Measurements from ENCODE around the gene RCAN2.
"Not testable (repeated sequence)": the region's sequence is repeated elsewhere in the genome, so short reads cannot be mapped to it uniquely, and the experiment has no call there.

Gene RCAN2

GRCh38 chr6:46400898-46401297 is 90.4 kb downstream of the RCAN2 start:
- TF ChIP-seq, protein P1, sequence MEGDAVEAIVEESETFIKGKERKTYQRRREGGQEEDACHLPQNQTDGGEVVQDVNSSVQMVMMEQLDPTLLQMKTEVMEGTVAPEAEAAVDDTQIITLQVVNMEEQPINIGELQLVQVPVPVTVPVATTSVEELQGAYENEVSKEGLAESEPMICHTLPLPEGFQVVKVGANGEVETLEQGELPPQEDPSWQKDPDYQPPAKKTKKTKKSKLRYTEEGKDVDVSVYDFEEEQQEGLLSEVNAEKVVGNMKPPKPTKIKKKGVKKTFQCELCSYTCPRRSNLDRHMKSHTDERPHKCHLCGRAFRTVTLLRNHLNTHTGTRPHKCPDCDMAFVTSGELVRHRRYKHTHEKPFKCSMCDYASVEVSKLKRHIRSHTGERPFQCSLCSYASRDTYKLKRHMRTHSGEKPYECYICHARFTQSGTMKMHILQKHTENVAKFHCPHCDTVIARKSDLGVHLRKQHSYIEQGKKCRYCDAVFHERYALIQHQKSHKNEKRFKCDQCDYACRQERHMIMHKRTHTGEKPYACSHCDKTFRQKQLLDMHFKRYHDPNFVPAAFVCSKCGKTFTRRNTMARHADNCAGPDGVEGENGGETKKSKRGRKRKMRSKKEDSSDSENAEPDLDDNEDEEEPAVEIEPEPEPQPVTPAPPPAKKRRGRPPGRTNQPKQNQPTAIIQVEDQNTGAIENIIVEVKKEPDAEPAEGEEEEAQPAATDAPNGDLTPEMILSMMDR (conservative IDR thresholded peaks at IDR 0.05; ENCODE audit: low read length): no peak
- DNase-seq (ENCODE audit: low read depth): no peak
- H3K4me3 ChIP-seq (ENCODE audit: low read length): no peak overlapping the region

DNA sequence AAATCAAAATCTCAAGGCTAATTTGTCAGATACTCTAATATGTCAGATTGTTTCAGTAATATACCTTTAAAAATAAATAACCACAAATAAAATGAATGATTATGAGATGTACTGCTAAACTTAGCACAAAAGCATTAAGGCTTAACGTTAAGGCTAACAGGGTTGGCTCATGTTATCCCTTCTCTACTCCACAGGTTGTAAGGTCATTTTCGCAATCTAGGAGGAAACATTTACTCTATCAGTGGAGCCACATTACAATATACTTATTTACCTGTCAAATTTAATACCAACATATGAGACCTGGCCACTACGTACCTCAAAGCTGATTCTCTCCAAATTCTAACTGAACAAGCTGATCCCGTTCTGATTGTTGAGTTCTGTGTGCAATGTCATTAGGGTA is 95.7 kb downstream of the RCAN2 start:
- TF ChIP-seq, protein P1 (conservative IDR thresholded peaks at IDR 0.05; ENCODE audit: low read length): no peak
- DNase-seq (ENCODE audit: low read depth): no peak
- H3K4me3 ChIP-seq (ENCODE audit: low read length): no peak overlapping the region

DNA sequence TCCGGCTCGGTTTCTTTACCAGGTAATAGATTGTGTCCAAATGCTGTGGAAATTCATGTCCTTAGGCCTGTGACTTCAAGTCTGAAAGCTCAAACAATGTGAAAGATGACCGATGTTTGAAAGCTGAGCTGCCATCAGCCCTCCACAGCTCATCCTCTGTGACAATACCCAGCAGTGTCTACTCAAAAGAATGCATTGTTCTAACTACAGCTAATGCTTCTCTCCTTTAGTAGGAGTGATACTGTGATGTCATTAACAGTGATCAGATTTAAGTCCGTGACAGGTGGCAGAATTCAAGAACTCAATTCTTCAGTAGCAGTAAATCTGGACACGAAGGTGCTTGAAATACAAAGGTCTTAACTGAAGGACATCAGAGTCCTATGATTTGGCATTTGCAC is 97.3 kb downstream of the RCAN2 start:
- H3K4me3 ChIP-seq (ENCODE audit: low read length): no peak overlapping the region
- TF ChIP-seq, protein P1 (conservative IDR thresholded peaks at IDR 0.05; ENCODE audit: low read length): no peak
- DNase-seq (ENCODE audit: low read depth): no peak

DNA sequence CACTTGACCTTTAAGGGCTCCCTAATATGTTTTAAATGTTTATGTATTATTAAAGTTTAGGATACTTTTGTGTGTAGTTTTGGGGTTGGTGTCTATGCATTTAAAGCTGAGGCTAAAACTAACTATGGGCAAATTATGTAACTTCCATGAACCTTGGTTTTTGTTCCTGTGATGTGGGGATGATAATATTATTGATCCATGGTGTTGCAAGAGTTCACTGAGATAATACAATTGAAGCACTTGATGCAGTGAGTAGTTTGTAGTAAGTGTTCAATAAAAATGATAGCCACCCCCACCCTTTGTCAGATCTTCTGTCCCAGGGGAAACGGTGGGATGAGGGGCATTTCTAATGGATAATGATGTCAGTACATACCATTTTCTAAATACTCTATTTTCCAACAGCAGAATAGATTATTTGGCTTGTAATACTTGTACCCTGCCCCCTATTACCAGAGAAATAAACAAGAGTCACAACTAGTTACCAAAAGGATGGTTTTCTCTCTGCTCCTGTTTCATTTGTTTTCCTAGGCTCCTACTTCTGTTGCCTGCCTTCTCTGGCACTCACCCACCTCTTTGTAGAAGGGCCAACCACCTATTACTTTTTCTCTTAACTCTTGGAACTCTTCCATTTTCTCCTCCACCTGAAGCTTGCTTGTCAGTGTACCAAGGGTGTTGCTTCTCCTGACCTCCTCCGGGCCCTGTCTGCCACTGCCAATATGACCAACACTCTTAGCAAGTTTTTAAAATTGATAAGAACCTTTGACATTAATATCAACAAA is 97.9 kb downstream of the RCAN2 start:
- TF ChIP-seq, protein P1 (conservative IDR thresholded peaks at IDR 0.05; ENCODE audit: low read length): no peak
- H3K4me3 ChIP-seq (ENCODE audit: low read length): no peak overlapping the region
- no peak for DNase-seq (ENCODE audit: low read depth)

- TF ChIP-seq, protein P1 (conservative IDR thresholded peaks at IDR 0.05; ENCODE audit: low read length): no peak
- no peak for DNase-seq (ENCODE audit: low read depth)
- H3K4me3 ChIP-seq (ENCODE audit: low read length): no peak overlapping the region
Observed at GRCh38 chr6:46392294-46392693, 99.0 kb downstream of the RCAN2 start.

DNA sequence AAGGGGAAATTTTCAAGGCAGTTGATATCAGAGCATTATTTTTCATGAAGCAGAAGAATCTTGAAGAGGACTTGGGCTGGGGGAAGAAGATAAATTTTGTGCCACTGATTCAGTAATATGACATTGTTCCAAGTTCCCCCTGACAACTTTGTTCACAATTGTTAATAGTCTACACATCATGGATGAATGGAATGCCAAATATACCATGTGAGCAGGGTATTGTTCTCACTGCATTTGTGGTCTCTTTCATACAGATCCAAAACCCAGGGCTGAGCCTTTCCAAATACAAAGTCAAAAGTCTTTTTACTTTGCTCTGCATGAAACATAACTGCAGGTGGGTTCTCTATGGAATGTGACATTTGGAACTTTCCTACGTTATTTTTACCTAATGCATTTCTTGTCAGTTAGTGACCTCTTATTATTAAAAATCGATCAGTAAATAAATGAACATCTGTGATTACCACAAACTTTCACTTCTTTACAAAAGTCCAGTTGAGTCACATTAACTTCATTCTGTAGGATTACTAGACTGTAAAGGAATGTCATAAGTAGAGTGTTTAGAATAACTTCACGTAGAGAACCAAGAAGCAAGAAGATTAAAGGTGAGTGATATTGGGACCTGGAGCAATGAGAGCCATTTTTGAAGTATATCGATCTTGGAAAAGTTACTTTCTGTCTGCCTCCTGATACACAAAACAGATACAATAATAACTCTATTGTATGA is 100.9 kb downstream of the RCAN2 start:
- H3K4me3 ChIP-seq (ENCODE audit: low read length): no peak overlapping the region
- DNase-seq (ENCODE audit: low read depth): no peak
- TF ChIP-seq, protein P1 (conservative IDR thresholded peaks at IDR 0.05; ENCODE audit: low read length): no peak

DNA sequence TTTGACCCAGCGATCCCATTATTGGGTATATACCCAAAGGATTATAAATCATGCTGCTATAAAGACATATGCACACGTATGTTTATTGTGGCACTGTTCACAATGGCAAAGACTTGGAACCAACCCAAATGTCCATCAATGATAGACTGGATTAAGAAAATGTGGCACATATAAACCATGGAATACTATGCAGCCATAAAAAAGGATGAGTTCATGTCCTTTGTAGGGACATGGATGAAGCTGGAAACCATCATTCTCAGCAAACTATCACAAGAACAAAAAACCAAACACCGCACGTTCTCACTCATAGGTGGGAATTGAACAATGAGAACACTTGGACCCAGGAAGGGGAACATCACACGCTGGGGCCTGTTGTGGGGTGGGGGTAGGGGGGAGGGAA is 103.5 kb downstream of the RCAN2 start:
- H3K4me3 ChIP-seq (ENCODE audit: low read length); DNase-seq (ENCODE audit: low read depth): not testable (repeated sequence)

Measured in AG10803 (cell line).